NCI-H1092 treated with DMSO at 0.1 percent for 48 hours (cell line): ENCODE measurements around the gene KSR1.
"Not testable (repeated sequence)": the region's sequence is repeated elsewhere in the genome, so short reads cannot be mapped to it uniquely, and the experiment has no call there.

Experiments used
- DNase-seq: peaks from one replicate; lab custom pipeline; 2025; lab: John Stamatoyannopoulos, UW

The KSR1 gene

GRCh38 chr17:27455914-27456680 is at the start of gene KSR1:
KSR1 (plus strand) TSS chr17:27456448; CDS start chr17:27456644, 196 bp downstream.
- peak; percentile 70 for DNase-seq

DNA sequence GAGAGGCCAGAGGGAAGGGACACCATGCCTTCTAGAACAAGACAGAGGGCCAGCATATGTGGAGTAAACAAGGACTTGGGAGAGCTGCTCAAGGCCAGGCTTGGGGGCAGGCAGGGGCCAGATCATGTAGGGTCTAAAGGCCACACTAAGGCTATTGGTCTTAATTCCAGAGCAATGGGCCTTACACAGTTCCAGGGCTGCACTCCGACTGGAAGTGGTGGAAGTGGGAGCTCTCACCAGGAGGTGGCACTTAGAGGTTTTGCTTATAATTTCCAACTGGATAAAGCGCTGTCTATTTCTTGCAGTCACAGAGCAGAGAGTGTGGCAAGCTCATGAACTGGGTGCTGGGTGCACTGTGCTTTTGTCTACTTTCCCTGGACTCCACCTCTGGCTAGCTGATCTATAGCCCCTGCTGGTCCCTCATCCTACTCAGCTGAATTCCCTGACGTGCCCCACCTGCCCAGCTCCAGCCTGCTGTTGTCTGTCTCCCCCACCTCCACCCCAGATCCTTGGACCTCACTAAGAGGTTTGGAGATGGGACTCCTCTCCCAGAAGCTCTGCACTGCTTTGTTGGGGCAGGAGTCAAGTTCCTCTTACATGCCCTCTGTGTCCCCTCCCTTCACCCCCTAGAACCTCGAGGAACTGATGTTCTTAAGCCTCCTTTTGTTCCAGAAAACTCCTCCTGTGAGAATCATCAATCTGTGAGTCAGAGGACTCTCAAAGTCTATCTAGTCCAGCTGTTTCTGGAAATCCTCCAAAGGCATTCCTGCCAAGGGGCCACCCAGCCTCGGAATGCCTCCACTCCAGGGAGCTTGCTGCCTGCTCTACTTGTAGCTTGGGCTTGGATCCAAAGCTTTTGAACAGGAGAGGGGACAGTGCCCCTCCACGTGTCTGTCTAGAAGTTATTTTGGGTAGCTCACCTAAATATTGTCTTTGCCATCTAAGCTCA is 48.1 kb upstream of the KSR1 start:
- no peak for DNase-seq

DNA sequence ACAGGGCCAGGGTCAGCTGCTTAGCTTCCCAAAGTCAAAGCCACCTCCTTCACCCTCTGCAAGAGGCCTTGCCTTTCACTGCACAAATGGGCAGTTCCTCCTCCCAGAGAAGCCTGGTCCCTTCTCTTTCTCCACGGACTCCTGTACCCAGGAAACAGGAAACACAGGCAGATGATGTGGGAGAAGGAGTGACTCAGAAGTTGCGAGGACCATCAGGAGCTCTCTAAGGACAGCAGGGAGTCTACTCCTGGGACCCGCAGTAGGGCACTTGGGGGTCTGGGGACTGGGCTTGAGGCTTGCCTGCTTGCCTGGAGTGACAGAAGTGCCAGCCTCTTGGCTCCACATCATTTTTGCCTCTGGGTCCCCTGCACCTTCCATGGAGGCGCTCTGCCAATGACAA is 47.4 kb upstream of the KSR1 start:
- DNase-seq = no peak

DNA sequence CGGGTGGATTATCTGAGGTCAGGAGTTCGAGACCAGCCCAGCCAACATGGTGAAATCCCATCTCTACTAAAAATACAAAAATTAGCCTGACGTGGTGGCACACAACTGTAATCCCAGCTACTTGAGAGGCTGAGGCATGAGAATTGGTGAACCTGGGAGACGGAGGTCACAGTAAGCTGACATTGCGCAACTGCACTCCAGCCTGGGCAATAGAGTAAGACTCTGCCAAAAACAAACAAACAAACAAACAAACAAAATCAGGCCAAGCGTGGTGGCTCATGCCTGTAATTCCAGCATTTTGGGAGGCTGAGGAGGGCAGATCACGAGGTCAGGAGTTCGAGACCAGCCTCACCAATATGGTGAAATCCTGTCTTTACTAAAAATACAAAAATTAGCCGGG is 44.1 kb upstream of the KSR1 start:
- not testable (repeated sequence) for DNase-seq

- DNase-seq = no peak
Observed at GRCh38 chr17:27413315-27413714, 42.9 kb upstream of the KSR1 start.

GRCh38 chr17:27413792-27414191 is 42.5 kb upstream of the KSR1 start:
- no peak for DNase-seq

GRCh38 chr17:27414271-27414670 is 42.0 kb upstream of the KSR1 start:
- DNase-seq = no peak

DNA sequence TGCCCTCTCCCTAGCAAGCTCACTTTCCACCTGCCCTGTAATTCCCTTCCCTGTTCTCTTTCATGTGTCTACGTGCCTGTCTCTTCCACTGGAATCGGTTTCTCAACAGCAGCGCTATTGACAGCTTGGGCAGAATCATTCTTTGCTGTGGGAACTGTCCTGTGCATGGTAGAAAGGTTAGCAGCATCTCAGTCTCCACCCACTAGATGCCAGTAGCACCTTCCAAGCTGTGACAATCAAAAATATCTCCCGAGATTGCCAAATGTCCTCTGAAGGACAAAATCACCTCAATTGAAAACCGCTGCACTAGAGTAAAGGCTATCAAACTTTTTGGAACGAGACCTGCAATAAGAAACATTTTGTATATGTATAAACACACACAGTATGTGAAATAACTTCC is 41.6 kb upstream of the KSR1 start:
- DNase-seq = no peak

GRCh38 chr17:27415120-27415795 is 41.0 kb upstream of the KSR1 start:
- DNase-seq = no peak

DNA sequence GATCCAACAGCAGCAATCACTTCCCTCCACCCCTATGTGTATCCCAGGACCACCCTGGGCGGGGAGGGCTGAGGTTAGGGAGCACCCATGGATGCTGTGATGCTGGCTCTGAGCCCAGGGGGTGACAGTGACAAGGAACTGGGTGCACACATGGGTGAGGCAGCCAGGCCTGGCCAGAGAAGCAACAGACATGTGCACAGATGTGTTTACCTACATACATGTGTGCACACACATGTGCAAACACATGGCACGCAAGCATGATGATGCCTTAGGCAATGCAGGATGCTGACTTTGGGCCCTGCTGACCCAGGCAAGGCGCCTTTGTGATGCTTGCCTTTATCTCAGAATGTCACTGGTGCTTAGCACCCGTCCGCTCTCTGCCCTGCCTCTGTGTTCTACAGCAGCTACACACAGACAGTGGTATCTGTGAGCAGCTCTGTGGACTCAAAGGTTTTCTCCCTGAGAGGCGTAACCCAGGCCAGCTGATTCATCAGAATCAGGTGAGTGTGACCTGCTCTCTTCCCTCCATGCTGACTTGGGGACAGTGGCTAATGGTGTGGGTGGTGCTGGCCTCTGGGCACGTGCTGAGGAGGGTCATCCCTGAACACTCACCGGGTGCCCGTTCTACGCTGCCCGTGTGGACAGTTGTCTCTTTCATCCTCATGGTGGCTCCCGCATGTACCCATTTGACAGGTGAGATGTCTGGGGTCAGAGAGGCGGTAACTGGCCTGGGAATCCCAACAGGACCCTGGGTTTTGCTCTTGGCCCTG is 38.5 kb upstream of the KSR1 start:
- no peak for DNase-seq

GRCh38 chr17:27418366-27418615 is 38.0 kb upstream of the KSR1 start:
- DNase-seq = no peak

- no peak for DNase-seq
Observed at GRCh38 chr17:27419156-27419555, 37.1 kb upstream of the KSR1 start.

DNA sequence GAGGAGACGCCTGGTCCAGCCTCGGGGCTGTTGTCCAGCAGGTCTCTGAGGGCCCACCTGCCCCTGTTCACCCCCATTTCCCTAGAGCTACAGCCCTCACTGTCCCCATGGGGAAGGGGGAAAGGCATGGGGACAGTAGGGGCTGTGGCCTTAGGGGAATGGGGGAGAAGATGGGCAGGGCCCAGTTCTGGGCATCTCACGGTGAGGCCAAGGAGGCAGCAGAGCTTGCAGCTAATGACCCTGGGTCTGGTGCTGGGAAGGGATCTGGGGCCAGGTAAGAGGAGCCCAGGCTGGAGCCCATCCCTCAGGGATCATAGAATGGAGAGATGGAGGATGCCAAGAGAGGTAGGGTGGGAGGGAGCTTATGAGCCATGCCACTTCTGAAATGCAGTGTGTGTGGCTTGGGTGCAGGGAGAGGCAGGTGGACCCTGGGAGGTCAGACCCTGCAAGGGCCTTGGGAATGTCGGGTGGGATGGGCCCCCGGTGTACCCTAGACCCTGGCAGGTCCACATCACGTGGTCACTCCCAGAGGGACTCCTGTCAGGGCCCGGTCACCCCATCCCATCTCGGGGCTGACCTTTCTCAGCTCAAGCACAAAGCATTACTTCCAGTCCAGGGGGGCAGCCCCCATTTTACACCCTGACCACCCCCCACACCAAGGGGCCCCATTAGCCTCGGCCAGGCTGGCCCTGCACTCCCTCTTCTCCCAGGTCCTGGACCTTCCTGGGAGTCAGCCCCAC is 35.9 kb upstream of the KSR1 start:
- DNase-seq = no peak

DNA sequence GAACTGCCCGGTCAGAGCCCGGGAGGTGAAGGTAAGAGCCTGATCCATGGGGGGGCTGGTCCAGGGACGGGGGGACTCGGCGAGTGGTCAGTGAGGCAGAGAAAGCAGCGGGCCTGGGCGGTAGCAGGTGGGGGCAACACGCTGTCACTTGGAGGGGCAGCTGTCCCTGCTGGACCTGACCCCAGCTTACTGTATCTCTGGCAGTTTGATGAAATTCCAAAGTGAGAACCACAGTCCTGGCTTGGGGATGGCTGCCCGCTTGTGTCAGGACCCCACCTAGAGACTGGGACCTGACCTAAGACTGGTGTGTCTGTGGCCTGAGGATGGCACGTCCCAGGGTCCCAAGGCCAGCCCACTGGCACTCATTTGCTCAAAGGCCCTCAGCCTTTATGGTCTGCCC is 35.1 kb upstream of the KSR1 start:
- DNase-seq = no peak

DNA sequence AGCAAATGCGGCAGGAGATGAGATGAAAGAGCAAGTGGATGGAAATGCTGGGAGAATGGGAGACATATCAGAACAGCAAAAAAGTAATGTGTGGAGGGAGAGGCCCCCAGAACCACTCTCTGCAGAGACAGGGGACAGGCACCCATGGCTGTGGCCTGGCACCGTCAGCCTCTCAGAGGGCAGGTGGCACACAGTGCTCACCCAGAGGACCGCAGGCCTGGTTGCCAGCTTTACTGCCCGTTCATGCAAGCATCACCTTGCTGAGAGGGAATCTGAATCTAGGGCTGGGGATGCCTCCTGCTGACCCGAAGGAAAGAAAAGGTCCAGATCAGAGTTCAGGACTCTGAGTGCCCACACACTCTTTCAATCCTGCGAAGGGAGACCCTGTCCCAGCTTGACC is 34.6 kb upstream of the KSR1 start:
- not testable (repeated sequence) for DNase-seq

GRCh38 chr17:27422601-27423000 is 33.6 kb upstream of the KSR1 start:
- DNase-seq = no peak

GRCh38 chr17:27423651-27424050 is 32.6 kb upstream of the KSR1 start:
- DNase-seq = no peak

GRCh38 chr17:27424516-27424915 is 31.7 kb upstream of the KSR1 start:
- DNase-seq = no peak

- no peak for DNase-seq
Observed at GRCh38 chr17:27424941-27425340, 31.3 kb upstream of the KSR1 start.

- DNase-seq = not testable (repeated sequence)
Observed at GRCh38 chr17:27425571-27425970, 30.7 kb upstream of the KSR1 start.

DNA sequence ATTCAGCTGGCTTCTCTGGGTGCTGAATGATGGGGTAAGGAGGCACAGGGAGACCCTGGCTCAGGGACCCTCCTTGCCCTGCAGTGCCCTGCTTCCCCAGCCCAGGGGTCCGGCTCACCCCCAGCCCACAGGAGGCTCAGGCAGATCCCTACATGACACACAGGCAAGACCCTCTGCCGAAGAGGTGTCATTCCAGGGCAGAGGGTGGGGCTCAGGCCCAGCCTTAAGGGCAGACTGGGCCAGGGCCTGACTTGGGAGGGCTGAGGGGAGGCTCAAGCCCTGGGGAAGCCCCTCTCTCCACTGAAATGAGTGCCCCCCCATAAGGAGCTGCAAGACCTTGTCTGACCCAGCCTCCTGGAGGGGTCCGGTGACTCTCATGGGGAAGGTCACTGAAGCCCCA is 30.3 kb upstream of the KSR1 start:
- no peak for DNase-seq
